MM.1S (cell line): Measurements from ENCODE around the gene NKIRAS1.

Experiments
- EZH2 ChIP-seq: fragments of 300-600 bp; sonication (generic); optimal IDR thresholded peaks from 2 replicates; pipeline ENCODE3; 2017; ENCODE audit warnings: low read depth, mild to moderate bottlenecking, antibody characterized with exemption, low read length, mixed read lengths
- TF ChIP-seq, protein P1 (sequence below): fragments of 300-600 bp; sonication (generic); IDR thresholded peaks from 2 replicates; pipeline ENCODE4 v1.5.1; 2016; ENCODE audit warnings: antibody characterized with exemption, low read length, mixed read lengths

DNA sequence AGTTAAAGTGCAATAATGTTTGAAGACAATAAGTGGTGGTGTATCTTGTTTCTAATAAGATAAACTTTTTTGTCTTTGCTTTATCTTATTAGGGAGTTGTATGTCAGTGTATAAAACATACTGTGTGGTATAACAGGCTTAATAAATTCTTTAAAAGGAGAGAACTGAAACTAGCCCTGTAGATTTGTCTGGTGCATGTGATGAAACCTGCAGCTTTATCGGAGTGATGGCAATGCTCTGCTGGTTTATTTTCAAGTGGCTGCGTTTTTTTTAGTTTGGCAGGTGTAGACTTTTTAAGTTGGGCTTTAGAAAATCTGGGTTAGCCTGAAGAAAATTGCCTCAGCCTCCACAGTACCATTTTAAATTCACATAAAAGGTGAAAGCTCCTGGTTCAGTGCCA lies 2.8 kb upstream of the NKIRAS1 start:
- TF ChIP-seq, protein P1, sequence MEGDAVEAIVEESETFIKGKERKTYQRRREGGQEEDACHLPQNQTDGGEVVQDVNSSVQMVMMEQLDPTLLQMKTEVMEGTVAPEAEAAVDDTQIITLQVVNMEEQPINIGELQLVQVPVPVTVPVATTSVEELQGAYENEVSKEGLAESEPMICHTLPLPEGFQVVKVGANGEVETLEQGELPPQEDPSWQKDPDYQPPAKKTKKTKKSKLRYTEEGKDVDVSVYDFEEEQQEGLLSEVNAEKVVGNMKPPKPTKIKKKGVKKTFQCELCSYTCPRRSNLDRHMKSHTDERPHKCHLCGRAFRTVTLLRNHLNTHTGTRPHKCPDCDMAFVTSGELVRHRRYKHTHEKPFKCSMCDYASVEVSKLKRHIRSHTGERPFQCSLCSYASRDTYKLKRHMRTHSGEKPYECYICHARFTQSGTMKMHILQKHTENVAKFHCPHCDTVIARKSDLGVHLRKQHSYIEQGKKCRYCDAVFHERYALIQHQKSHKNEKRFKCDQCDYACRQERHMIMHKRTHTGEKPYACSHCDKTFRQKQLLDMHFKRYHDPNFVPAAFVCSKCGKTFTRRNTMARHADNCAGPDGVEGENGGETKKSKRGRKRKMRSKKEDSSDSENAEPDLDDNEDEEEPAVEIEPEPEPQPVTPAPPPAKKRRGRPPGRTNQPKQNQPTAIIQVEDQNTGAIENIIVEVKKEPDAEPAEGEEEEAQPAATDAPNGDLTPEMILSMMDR, result no peak
- TF ChIP-seq EZH2, result no peak
